Stimulated activated naive CD8-positive, alpha-beta T cell treated with anti-CD3 and anti-CD28 coated beads, Interleukin-15, amount 100 ng/mL, for 72 hours (primary cell): ENCODE measurements around the gene KLHL40.

Experiments used
- ATAC-seq: fragments of 150-1000 bp; cut with Tn5 transposase; 2 replicates; pipeline ENCODE4 v1.10.0; 2021; ENCODE audit warnings: mild to moderate bottlenecking, moderate library complexity
- DNase-seq, 2 donors: peaks; one replicate each; pipeline ENCODE4 v3.0.0; 2021 to 2022
- H3K27ac Mint-ChIP-seq, 2 donors: one replicate each; pipeline ENCODE4 v1.8.0; 2022; ENCODE audit warnings: mild to moderate bottlenecking in 2 of 2, mixed read lengths in 2 of 2, moderate library complexity in 2 of 2
- H3K27me3 Mint-ChIP-seq: one replicate; pipeline ENCODE4 v1.8.0; 2022; ENCODE audit warnings: mixed read lengths
- H3K4me1 Mint-ChIP-seq: one replicate; pipeline ENCODE4 v1.8.0; 2022; ENCODE audit warnings: mild to moderate bottlenecking, mixed read lengths
- H3K4me3 Mint-ChIP-seq, 2 donors: one replicate each; pipeline ENCODE4 v1.8.0; 2022; ENCODE audit warnings: mild to moderate bottlenecking in 2 of 2, mixed read lengths in 2 of 2, moderate library complexity in 1 of 2
- H3K9me3 Mint-ChIP-seq, 2 donors: one replicate each; pipeline ENCODE4 v1.8.0; 2022; ENCODE audit warnings: mixed read lengths in 2 of 2

The KLHL40 gene

DNA sequence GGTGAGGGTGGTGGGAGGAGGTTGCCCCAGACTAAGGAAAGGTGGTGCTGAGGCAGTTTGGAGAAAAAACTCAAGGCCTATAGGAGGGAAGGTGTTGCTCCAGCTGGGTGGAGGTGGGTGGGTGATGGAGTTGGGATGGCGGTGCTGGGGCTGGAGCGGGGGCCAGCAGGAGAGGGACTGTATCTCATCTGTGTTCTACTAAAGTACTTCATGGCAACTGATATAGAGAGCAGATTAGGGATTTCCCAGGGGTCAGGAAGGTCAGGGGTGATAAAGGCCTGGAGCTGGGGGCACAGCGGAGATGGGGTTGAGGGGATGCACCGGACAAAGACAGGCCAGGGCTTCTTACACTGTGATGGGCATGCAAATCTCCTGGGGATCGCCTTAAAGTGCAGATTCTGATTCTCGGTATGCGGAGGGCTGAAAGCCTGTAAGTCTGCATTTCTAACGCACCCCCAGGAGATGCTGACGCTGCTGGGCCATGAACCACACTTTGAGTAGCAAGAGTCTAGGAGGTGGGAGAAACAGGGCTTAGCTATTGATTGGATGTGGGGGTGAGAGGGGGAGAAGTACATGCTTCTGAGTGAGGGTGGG lies 4.2 kb downstream of the KLHL40 start:
- Mint-ChIP-seq H3K4me3 (no peak overlapping the region), H3K4me1 (peaks cover 6% of the 10 kb centered on the region), H3K27me3 (peaks cover 46% of the 10 kb centered on the region), H3K27ac (peak overlapping the region in 1 of 2 donors; percentile 20), H3K9me3 (no peaks in the 10 kb centered on the region)
- DNase-seq = no peak
- ATAC-seq = no peak

DNA sequence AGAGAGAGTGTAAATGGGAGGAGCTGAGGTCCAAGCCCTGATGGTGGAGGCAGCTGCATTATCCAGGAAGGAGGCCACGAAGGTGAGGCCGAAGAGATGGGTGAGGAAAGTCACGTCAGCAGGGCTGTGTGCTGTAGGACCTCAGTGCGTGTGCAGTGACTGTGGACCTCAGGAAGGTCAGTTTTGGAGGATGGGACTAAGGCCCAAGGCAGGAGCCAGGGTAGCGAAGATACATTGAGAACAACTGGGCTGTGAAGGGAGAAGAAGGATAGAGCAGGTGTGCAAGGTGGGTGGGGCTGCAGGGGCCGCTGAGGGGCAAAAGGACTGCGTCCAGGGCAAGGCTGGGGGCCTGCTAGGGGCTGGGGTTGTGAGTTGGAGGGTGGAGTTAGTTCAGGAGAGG lies 4.9 kb downstream of the KLHL40 start:
- Mint-ChIP-seq H3K4me1 (peaks cover 6% of the 10 kb centered on the region), H3K4me3 (no peak overlapping the region)

DNA sequence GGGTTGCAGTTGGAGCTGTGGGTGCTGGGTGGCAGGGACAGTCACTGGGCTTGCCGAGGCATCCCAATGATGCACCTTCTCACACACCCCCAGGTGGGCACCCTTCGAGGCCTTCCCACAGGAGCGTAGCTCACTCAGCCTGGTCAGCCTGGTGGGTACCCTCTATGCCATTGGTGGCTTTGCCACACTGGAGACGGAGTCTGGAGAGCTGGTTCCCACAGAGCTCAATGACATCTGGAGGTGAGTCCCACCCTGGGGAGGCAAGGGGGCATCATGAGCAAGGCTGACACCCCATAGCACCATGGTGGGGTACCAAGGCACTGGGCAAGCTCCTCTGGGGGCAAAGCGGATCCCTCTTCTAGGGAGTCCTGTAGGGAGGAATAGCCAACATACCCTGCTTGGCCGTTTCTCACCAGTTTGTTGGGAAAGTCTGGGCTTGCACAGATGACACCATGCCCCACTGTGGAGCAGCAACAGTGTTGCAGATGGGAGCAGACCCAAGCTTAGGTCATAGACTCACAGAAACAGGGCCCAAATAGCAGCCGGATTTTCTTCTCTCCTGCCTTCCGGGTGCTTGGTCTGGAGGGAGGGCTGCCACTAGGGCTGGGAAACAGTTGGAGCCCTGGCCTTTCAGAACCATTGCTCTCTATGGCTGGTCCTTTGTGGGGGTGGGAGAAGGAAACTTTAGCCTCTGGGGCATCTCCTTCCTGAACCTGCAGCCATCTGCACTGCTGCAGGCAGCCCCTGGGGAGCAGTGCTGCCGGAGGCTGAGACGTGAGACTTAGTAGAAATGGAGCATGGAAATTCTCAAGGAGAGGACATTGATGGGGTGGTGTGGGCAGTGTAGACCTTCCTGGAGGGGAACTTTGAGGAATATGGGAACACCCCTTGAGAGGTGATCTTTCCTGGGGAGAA lies 5.7 kb downstream of the KLHL40 start:
- H3K27ac Mint-ChIP-seq = no peak overlapping the region
- H3K9me3 Mint-ChIP-seq = no peaks in the 10 kb centered on the region
- ATAC-seq (no peak), DNase-seq (no peak)
- H3K4me1 Mint-ChIP-seq = peaks cover 1% of the 10 kb centered on the region
- peaks cover 31% of the 10 kb centered on the region for H3K27me3 Mint-ChIP-seq
- H3K4me3 Mint-ChIP-seq = no peak overlapping the region

More for the DNA sequence above, 4.9 kb downstream of the KLHL40 start:
- ATAC-seq = no peak
- Mint-ChIP-seq H3K9me3 (no peaks in the 10 kb centered on the region), H3K27me3 (peaks cover 39% of the 10 kb centered on the region), H3K27ac (no peak overlapping the region)
- no peak for DNase-seq

DNA sequence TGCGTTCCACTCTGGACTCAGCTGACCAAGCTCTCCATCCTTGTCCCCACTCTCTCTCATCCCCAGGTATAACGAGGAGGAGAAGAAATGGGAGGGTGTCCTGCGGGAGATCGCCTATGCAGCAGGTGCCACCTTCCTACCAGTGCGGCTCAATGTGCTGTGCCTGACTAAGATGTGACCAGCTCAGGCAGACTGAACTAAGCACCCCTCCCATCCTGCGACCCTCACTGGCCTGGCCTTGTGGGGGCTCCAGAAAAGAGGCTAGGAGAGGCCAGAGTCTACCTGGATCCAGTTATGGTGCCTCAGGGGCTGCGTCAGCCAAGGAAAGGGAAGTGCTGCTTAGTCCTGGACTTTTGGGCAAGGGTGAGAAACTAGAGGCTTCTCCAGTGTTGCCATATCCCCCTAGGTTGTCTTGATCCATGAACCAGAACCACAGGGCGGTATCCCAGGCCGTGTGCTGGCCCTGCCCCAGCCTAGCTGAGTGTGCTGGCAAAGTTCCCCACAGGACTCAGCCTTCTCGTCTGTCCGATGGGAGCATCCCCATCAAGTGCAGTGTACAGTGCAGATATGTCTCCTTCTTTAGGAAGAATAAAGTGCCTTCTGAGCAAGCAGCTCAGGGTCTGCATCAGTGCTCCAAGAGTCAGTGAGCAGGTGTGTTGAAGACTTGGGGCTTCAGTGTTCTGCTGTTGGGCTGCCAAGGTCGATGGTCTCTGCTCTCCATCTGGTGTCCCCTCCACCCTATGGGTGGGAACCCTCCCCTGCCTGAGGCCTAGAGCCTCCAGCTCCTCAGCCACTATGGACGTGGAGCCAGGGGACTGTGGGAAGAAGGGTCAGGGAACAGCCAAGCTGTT lies 6.7 kb downstream of the KLHL40 start:
- DNase-seq = peak in 1 of 2 donors; percentile 6
- H3K27me3 Mint-ChIP-seq = peaks cover 21% of the 10 kb centered on the region
- no peaks in the 10 kb centered on the region for H3K4me1 Mint-ChIP-seq
- no peak for ATAC-seq
- no peaks in the 10 kb centered on the region for H3K9me3 Mint-ChIP-seq
- H3K27ac Mint-ChIP-seq = no peak overlapping the region
- H3K4me3 Mint-ChIP-seq = no peak overlapping the region

DNA sequence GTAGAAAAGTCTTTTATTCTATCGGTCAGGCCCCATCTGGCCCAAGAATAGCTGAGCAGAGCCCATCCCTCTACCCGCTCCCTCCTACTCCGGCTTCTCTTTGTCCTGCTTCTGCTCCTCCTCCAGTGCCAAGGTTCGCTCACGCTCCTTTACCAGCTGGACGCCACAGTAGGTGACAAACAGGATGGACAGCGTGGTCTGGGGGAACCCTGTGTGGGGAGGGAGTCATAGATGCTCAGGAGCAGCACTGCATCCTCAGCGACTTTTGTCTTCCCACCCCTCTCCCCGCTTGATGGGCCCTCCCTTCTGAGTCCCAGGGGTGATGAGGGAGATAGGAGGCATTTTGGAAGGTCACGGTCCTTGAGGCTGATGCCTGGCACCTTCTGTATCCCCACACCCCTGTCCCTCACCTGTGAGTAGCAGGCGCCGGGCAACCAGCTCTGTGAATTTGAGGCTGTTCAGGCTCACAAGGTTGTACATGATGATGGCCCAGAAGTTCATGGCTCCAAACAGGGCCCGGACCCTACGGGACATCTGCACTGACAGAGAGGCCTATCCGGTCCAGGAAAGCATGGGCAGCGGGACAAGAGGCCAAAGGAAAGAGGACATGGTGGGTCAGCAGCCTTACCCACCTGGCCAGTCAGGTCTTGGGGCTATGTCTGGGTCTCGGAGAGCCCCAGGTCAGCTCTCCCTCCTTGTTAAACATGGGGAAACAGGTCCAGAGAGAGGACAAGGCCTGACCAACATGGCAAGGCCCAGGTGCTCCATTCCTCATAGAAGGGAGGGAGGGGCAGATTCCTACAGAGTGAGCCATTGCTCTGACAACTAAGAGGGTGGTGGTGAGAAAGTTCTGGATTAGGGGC lies 7.6 kb downstream of the KLHL40 start:
- H3K4me1 Mint-ChIP-seq = no peaks in the 10 kb centered on the region
- peak in 1 of 2 donors; percentile 4 for DNase-seq
- peaks cover 17% of the 10 kb centered on the region for H3K27me3 Mint-ChIP-seq
- no peak overlapping the region for H3K4me3 Mint-ChIP-seq
- H3K27ac Mint-ChIP-seq = no peak overlapping the region
- no peak for ATAC-seq
- no peaks in the 10 kb centered on the region for H3K9me3 Mint-ChIP-seq

DNA sequence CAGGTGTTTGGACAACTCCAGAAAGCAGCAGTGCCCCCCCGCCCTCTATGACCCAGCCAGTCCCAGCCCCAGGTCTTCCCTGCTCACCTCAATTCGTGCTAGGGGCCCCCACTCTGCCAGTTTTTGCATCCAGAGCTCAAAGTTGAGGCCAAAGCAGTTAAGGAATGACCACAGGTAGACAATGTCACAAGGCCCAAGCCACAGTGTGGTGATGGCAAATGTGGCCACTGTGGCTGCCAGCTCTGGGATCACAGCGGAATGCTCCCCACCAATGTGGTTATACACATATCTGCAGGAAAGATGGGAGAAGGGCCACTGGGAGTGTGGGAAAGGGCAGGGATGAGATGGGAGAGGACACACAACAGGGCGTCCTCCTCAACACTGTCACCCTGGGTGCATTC lies 8.2 kb downstream of the KLHL40 start:
- Mint-ChIP-seq H3K4me1 (peaks cover 1% of the 10 kb centered on the region), H3K9me3 (no peaks in the 10 kb centered on the region), H3K4me3 (no peak overlapping the region), H3K27me3 (peaks cover 17% of the 10 kb centered on the region), H3K27ac (no peak overlapping the region)
- ATAC-seq (no peak), DNase-seq (no peak)

DNA sequence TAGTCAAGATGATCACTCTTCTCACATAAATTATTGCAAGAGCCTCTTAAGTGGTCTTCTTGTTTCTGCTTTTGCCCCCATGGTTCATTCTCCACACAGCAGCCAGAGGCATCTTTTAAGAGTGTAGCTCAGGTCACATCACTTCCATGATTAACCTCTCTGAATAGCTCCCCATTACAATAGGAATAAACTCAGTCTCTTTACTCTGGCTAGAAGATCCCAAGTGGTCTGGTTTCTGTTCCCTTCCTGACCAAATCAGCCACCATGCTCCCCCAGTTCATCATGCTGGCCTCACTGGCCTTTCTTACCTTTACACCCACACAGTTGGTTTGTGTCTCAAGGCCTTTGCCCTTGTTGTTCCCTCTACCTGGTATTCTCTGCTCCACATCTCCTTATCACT lies 9.0 kb downstream of the KLHL40 start:
- DNase-seq (no peak), ATAC-seq (no peak)
- Mint-ChIP-seq H3K4me3 (no peak overlapping the region), H3K9me3 (no peaks in the 10 kb centered on the region), H3K4me1 (peaks cover 6% of the 10 kb centered on the region), H3K27ac (no peak overlapping the region), H3K27me3 (peaks cover 14% of the 10 kb centered on the region)

DNA sequence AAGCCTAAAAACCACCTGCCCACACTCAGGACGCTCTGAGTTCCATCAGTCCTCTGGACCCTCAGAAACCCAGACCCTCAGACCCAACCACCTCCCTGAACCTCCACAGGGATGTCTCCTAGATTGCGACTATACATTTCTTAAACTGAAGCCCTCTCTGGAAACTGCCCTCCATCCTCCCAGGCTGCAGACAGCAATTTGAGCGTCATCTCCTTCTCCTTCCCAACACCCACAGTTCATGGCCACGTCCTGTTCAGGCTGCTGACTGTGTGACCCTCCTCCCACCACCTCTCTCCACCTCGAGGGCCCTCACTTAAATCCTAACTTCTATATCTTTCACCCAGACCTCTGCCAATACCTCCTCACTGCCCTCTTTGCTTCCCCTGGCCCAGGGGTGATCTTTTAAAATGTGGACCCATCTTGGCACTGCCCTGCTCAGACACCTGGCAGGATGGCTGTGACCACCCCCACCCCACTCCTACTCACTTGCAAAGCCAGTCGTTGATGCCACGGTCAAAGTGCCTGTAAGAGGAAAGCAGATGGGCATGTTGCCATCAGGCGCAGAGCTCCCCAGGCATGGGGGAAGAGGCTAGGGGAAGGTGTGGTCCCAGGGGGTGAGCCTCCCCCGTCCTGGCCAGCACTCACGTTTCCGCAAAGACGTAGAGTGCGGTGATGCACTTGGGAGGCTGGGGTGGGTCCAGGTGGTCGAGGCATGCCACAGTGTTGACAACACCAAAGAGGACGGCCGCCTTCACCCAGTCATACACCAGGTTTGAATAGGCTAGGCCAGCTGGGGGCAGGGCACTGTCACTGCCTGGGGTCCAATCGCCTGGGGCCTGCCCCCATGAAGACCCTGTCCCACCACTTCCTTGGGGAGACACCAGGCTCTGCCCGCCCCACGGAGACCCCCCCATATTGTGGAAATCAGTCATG lies 11.3 kb downstream of the KLHL40 start:
- no peaks in the 10 kb centered on the region for H3K9me3 Mint-ChIP-seq
- no peak for ATAC-seq
- H3K4me1 Mint-ChIP-seq = peaks cover 11% of the 10 kb centered on the region
- H3K27me3 Mint-ChIP-seq = peaks cover 9% of the 10 kb centered on the region
- no peak for DNase-seq
- no peak overlapping the region for H3K27ac Mint-ChIP-seq
- no peak overlapping the region for H3K4me3 Mint-ChIP-seq

DNA sequence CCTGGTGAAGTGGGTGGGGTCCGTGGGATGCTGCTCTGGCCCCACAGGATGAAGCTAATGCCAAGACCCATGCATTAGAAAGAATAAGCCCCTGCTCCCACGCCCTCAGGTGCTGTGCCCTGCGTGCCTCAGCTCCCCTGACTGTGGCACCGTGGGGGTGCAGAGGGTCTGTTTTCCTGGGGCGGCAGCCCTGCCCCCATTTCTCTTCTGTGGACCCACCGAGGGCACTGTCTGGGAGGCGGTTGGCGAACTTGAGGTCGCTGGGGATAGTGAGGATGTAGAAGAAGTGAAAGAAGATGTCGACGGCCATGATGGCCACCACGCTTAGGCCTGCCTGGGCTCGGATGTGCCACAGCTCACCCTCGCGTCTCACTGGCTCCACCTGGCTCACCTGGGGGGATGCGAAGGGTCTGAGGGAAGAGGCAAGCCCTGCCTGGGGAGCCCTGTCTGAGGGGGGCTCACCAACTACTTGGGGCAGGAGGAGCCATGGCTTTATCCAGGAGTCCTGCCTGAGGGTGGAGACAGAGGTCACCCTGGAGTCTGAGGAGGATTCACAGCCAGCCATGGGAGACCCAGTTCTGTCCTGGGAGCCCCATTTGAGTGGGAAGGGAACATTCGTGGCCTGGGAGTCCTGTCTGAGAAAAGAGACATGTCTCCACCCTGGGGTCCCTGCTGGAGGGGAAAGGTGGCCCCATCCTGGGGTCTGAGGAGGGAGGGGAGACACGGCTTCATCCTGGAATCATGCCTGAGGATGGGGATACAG lies 12.1 kb downstream of the KLHL40 start:
- Mint-ChIP-seq H3K27ac (no peak overlapping the region), H3K4me1 (peaks cover 11% of the 10 kb centered on the region), H3K4me3 (no peak overlapping the region), H3K27me3 (peaks cover 9% of the 10 kb centered on the region), H3K9me3 (no peaks in the 10 kb centered on the region)
- no peak for DNase-seq
- no peak for ATAC-seq

DNA sequence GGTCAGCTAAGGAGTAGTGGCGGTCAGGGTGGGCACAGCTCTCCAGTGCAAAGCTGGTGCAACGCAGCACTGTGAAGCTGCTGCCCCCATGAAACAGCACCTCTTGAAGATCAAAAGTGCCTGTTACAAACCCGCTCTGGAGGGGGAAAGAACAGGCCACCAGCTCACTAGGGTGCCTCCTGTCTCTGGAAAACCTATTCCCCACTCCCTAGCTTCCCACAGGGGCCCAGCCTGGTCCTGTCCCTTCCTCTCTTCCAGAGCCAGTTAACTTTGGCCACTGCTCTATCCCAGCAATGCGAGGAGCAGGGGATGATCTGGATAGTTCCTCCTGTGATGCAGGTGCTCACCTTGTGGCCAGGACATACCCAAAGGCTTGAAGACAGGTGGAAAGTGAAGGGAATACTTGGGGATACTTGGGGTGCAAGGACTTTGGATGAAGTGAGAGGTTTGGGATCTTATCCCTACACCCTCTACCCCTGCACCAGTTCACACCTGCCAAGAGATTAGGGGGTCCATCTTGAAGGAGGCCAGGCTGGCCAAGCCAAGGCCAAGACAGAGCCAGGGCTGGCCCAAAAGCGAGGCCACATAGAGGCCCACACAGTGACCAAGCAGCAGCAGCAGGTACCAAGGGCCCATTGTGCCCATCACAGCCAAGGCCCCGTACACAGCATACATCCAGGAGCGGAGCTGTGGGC lies 13.0 kb downstream of the KLHL40 start:
- Mint-ChIP-seq H3K4me3 (no peak overlapping the region), H3K4me1 (peaks cover 11% of the 10 kb centered on the region)

DNA sequence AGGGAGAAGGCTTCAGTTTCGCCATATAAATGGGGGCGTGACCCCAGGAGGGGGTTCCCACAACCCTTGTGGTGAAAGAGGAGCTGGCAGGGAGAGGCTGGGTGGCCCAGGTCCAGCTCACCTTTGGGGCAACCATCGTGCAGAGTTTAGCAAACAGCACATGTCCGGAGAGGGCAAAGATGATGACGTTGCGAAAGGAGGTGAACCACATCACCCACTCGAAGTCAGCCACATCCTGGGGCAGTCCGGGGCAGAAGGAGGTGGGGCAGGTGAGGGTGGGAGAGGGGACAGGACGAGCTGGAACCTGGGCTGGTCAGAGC lies 13.5 kb downstream of the KLHL40 start:
- Mint-ChIP-seq H3K27me3 (peaks cover 18% of the 10 kb centered on the region), H3K9me3 (no peaks in the 10 kb centered on the region), H3K27ac (no peak overlapping the region), H3K4me1 (peaks cover 11% of the 10 kb centered on the region), H3K4me3 (no peak overlapping the region)
- DNase-seq (peak in 1 of 2 donors; percentile 27), ATAC-seq (peak; percentile 65)

More for the DNA sequence above, 13.0 kb downstream of the KLHL40 start:
- peaks cover 15% of the 10 kb centered on the region for H3K27me3 Mint-ChIP-seq
- ATAC-seq = no peak
- H3K27ac Mint-ChIP-seq = no peak overlapping the region
- no peaks in the 10 kb centered on the region for H3K9me3 Mint-ChIP-seq
- no peak for DNase-seq

DNA sequence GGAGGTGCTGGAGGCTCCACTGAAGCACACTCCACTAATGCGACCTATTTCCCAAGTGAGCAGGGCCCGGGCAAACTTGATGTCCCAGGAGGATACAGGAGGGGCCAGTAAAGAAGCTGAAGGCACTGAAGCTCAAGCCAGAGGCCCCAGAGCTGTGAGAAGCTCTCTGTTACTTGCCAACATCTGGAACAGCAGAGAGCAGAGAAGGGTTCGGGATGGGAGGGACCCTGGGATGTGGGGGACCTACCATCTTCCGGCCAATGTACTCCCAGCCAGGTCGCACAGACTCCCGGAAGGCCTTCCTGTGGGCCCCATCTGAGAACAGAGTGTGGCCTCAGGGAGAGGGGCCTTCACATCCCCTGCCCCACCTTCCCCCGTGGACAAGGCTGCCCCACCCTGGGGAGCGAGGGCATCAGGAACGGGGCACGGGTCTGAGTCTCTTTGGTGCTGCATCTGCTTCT lies 14.2 kb downstream of the KLHL40 start:
- Mint-ChIP-seq H3K4me1 (peaks cover 11% of the 10 kb centered on the region), H3K9me3 (no peaks in the 10 kb centered on the region), H3K4me3 (no peak overlapping the region), H3K27ac (no peak overlapping the region), H3K27me3 (peaks cover 18% of the 10 kb centered on the region)
- DNase-seq (no peak), ATAC-seq (peak; percentile 21)
